ENCODE data around the gene DNLZ.
"Not testable (repeated sequence)": the region's sequence is repeated elsewhere in the genome, so short reads cannot be mapped to it uniquely, and the experiment has no call there.

DNLZ gene

DNA sequence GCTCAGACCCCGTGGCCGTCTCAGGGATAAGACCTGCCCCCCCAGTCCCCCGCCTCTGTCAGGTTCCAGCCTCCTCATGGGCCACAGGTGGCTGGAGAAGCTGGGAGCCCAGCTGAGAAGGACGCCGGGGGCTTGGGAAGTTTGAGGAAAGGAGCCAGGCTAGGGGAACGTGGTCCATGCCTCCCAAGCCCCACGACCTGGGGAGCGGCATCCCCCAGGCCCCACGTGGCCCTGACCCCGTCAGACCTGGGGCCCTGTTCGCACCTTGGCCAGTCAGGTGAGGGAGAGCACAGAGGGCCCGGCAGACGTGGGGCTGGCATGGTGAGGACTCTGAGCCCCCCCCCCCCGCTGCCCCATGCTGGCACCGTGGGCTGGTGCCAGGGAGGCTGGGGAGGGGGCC, 32.5 kb downstream of the DNLZ start:
- no peak for DNase-seq (ENCODE audit: low read depth)

DNA sequence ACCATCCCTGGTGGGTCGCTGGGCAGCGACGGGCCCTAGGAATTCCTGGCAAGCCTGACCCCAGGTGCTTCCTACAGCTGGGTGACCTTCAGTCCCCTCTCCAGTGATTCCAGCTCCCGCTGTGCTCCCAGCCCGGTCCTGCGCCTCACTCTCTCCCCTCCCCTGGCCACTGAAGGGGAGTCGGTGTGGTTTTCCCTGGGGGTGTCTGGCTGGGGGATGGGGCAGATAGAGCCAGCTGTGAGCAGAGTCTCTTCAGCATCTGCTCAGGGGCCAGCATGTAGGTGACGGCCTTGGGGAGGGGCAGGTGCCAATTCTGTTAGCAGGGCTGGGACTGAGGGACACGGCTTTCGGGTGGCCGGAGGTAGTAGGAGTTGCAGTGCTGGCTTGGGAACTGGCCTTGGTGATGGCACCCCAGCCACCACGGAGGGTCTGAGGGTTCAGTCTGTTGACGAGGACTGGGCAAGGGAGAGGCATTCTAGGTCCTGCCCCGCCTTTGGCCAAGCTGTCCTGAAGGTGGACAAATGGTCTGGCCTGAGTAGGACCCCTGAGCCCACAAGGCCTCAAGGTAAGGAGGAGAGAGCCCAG, 33.0 kb downstream of the DNLZ start:
- DNase-seq (ENCODE audit: low read depth) = no peak

DNA sequence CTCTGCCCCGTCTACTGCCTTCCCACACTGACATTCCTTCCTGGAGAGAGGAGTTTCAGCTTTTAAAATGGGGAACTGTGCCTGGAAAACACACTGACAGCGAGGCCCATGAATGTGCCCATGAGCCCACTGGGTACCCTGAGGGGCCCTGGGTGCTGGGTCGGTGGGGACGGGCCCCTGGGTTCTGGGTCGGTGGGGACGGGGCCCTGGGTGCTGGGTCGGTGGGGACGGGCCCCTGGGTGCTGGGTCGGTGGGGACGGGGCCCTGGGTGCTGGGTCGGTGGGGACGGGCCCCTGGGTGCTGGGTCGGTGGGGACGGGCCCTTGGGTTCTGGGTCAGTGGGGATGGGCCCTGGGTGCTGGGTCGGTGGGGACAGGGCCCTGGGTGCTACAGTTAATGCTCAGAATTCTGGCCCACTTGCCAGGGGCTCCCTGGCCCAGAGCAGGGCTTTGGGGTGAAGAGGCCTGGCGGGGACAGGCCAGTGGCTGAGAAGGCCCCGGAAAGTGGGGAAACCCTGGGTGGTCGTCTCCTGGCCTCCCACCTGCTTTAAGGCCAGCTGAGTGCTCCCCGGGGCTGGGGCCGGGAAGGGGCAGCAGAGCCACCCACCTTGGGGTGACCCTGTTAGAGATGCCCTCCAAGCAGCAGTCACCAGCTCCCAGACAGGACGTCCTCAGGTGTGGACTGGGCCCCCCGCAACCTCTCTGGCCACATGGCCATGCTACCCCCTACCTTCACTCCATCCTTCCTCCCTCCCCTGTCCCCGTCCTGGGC, 33.7 kb downstream of the DNLZ start:
- no peak for DNase-seq (ENCODE audit: low read depth)

DNA sequence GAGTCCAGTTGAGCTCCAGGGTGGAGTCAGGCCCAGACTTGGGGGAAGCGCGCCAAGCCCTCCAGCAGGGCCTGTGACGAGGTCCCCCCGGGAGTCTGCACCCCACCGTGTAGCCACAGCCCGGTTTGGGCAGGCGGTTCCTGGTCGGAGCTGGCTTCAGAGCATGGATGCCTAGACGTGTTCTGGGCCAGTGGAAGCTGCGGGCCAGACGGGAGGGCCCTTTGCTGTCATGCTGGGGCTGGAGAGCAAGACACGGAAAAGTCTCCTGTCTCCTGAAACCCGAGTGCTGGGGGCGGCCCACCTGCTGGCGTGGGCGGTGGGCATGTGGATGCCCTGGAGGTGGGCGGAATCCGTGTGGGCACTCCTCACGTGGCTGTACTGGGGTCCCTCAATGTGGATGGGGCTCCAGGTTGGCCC, 34.3 kb downstream of the DNLZ start:
- DNase-seq (ENCODE audit: low read depth) = no peak

DNA sequence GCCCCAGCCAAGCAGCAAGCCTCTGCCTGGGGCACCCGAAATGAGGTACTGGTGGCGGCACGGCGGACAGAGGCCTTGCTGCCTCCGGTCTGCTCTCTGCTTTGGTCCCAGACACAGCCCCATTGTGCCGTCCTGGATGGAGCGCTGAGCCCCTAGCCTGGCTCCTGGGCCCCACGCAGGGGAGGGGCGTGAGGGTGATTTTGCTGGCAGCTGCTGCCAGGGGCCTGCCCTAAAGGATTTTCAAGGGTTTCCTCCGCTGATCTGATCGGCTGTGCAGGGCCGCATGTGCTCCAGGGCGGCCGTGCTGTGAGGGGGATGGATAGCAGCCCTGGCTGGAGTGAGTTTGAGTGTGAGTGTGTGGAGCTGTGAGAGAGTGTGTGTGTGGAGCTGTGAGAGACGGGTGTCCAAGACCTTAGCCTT, 34.9 kb downstream of the DNLZ start:
- DNase-seq (ENCODE audit: low read depth) = no peak

DNA sequence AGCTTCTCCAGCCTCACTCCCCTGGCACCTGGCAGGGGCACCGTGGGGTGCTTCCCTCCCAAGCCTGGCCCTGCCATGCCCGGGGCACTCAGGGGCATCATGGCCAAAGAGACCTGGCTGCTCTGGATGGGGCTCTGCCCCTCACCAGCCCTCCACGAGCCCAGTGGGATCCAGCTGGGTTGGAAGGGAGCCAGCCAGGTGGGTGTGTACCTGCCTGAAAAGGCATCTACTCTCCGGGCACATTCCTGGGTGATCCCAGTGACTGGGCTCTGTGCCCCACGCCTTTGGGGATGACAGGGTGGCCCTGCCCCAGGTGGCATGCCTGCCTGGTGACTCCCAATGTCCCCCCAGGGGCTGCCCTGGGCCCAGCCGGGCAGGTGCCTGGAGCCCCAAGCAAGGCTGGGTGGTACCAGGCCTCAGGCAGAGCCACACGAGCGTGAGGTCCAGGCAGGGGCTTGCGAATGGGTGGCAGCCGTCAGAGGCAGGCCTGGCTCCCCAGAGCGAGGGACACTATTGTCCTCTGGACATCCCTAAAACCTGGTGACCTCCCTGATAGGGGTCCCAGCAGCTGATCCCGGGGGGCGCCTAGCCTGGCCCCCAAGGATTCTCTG, 35.4 kb downstream of the DNLZ start:
- DNase-seq (ENCODE audit: low read depth) = no peak

DNA sequence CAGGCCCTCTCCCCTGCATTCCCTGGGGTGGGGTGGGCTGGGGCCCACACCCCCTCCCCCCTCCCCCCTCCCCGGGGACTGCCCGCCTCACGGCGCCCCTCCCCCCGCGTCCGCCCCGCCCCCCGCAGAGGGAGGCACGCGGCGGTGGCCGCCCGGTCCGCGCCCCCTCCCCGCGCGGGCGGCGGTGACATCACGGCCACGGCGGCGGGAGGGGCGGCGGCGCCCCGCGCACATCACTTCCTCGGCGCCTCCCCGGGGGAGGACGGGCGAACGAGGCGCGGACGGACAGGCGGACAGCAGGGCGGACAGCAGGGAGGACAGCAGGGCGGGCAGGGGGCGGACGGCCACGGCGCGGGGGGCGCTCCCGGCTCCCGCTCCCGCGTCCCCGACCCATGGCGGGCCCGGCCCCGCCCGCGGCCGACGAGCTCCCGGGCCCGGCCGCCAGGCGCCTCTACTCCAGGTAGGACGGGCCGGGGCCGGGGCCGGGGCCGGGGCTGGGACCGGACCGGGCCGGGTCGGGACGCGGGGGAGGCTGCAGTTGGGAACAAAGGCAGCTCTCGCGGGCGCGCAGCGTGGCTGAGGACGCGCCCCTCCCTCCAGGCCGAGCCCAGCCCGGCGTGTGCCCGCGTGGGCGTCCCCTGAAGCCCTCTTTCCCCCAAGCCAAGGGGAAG, 36.1 kb downstream of the DNLZ start, which contains the start of gene GPSM1:
GPSM1 (plus strand) TSS at position 236 of the 671 bp plus-strand sequence; CDS start at position 393, 157 bp downstream.
- no peak for DNase-seq (ENCODE audit: low read depth)

DNA sequence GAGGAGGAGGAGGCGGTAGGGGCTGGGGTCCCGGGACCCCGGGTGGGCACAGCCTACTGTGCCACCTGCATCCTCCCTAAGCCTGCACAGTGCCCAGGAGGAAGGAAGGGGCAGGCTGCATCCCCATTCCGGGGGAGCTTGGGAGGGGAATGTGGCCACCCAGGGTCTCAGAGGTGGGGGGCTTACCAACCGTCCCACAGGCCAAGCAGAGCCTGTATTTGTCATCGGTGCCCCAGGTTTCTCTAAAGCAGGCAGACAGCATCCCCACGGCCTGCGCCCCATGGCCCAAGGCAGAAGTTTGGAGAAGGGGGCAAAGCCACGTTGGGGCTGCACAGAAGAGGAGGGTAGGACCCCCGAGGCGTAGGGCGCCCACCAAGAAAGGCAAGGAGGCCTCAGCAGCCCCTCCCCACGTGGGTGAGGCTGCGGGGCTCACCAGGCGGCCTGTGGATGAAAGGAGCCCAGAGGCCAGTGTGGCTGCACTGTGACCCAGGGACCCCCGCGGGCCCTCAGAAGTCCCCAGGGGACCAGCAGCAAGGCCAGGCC, 36.7 kb downstream of the DNLZ start:
- DNase-seq (ENCODE audit: low read depth) = no peak

DNA sequence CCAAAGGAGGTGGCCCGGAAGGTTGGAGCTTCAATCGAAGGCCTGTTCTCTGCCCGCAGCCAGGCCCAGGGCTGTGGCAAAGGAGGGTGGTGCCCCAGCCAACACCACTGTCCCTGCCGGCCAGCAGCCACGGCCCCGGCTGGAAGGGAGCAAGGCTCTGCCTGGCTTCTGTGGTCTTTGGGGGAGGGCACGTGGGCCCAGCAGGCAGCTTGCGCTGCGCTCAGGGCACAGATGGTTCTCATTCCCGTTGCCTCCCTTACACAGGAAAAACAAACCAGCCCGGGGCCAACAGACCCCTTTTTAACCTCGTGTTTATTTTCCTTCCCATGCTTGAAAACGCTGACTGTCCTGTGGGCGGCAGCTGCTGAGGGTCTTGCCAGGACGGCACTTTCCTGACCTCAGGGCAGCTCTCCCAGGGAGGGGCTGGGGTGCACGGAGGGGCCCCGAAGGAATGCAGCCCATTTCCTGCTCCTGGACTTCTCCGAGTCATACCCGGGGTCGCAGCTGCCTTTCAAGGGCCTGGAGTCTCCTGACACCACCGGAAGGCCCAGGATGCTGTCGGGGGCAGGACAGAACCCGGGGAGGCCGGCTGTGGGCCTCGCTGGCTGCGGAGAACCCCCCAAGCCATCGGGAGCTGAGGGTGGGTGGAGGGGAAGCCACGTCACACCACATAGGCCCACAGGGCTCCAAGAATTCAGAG, 37.3 kb downstream of the DNLZ start:
- peak; percentile 64 for DNase-seq (ENCODE audit: low read depth)

DNA sequence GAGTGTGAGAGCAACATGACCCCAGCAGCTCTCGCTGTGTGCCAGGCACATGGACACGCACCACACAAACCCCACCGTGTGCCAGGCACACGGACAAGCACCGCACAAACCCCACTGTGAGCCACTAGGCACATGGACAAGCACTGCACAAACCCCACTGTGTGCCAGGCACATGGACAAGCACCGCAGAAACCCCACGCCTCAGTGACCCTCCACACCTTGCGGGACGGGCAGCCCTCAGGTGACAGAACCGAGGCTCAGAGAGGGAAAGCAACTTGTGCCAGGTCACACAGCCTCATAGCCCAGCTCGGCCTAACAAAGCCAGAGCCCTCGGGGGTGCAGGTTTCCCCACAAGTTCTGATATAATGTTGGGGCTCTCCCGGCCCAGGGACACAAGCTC, 38.2 kb downstream of the DNLZ start:
- no peak for DNase-seq (ENCODE audit: low read depth)

DNA sequence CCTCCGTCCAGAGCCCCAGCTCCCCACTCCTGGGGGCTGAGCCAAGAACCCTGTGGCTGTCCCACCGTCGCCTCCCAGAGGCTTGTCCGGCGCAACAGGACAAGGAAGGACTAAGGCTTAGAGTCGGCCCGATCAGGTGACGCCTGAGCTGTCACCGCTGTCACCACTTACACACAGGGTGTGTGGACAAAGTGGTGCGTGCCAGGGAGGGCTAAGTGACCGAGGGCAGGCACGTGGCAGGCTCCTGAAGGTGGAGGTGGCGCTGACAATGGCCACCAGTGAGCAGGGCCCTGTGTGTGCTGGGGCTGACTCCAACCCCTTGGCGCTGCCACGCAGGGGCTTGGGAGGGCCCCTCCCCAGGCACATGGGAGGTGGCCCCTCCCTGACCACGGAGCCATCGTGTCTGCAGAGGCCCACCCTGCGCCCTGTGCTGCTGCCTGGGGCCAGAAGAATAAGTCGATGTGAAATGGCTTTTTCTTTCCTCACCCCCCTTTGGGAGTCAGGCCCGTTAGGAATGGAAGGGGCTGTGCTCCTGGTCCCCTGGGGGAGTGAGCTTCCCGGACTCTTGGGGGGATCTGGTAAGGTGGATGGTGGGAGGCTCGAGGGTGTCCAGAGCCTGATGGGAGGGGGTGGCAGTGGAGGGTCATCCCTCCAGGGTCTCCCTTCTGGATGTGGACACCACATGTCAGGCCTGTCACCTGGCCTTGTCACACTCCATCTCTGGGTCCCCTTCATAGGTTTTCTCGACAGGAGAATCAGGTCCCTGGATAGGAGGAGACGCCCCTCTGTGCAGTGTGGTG, 38.8 kb downstream of the DNLZ start:
- no peak for DNase-seq (ENCODE audit: low read depth)

DNA sequence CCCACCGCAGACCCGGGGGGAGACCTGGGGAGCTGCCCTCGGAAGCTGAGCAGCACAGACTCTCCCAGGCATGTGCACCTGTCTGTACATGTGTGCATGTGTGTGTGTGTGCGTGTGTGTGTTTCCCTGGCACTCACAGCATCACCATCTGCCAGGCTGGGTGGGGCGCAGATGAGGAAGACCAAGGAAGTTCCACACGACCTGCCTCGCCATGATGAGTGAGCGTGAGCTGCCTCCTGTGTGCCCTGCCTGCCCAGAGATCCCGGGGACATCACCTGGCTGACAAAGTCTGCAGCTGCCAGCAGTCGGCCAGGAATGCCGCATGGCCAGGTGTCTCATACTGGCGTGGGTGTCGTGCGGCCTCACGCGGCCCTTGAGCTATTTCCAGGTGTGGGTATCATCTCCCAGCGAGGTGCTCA, 40.2 kb downstream of the DNLZ start:
- DNase-seq (ENCODE audit: low read depth) = no peak

DNA sequence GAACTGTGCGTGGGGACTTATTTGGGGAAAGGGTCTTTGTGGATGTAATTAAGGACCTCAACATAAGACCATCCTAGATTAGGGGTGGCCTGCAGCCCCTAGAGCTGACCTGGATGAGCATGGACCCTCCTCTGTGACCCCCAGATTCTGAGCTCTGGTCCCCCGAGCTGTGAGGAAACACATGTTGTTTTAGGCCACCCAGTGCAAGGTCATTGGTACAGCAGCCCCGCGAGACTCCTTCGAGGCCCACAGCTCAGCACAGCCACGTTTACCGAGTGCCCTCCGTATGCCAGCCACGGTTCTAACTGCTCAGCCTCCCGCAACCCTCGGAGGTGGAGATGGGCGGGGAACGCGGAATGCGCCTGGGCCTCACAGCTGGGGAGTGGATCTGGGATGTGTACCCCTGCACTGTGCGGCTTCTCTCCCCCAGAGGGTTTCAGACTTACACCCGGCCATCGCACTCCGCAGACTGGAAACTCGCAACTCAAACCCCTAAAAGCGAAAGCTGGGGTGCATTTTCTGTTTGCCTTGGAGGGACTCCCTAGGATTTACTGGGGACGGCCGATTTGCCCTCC, 40.7 kb downstream of the DNLZ start:
- DNase-seq (ENCODE audit: low read depth) = no peak

DNA sequence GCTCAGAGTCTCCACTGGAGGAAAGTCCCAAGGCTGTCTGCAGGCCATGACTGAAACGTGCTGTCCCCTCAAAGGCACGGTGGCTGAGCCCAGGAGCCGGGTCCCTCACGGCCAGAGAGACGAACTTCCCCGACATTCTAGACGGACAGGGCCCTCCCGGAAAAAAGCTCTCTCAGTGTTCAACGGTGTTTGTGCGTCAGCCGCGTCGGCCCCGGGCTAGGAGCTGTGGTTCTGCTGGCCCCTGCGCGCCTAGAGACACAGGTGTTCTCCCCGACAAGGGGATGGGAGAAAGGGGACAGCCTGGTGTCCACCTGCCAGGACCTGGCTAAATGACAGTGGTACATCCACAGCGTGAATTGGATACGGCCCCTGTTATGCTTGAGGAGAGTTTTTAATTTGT, 42.0 kb downstream of the DNLZ start:
- DNase-seq (ENCODE audit: low read depth) = no peak

DNA sequence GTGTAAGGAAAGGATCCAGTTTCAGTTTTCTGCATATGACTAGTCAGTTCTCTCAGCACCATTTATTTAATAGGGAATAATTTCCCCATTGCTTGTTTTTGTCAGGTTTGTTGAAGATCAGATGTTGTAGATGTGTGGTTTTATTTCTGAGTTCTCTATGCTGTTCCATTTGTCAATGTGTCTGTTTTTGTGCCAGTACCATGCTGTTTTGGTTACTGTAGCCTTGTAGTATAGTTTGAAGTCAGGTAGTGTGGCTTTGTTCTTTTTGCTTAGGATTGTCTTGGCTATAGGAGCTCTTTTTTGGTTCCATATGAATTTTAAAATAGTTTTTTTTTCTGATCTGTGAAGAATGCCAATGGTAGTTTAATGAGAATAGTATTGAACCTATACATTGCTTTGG, 42.6 kb downstream of the DNLZ start:
- not testable (repeated sequence) for DNase-seq (ENCODE audit: low read depth)

DNA sequence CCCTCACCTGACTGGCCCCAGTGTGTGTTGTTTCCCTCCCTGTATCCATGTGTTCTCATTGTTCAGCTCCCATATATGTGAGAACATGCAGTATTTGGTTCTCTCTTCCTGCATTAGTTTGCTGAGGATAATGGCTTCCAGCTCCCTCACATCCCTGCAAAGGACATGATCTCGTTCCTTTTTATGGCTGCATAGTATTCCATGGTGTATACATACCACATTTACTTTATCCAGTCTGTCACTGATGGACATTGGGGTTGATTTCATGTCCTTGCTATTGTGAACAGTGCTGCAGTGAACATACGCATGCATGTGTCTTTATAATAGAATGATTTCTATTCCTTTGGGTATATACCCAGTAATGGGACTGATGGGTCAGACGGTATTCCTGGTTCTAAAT, 43.6 kb downstream of the DNLZ start:
- DNase-seq (ENCODE audit: low read depth) = not testable (repeated sequence)

DNA sequence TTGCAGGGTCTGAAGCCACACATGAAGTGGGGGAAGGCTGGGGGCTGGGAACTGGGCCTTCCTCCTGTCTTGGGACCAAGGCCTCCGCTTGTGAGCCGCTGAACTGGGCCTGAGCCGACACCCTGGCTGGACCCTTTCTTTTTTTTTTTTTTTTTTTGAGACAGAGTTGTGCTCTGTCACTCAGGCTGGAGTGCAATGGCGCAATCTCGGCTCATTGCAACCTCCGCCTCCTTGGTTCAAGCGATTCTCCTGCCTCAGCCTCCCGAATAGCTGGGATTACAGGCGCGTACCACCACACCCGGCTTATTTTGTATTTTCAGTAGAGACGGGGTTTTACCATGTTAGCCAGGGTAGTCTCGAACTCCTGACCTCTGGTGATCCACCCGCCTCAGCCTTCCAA, 44.3 kb downstream of the DNLZ start:
- not testable (repeated sequence) for DNase-seq (ENCODE audit: low read depth)

DNA sequence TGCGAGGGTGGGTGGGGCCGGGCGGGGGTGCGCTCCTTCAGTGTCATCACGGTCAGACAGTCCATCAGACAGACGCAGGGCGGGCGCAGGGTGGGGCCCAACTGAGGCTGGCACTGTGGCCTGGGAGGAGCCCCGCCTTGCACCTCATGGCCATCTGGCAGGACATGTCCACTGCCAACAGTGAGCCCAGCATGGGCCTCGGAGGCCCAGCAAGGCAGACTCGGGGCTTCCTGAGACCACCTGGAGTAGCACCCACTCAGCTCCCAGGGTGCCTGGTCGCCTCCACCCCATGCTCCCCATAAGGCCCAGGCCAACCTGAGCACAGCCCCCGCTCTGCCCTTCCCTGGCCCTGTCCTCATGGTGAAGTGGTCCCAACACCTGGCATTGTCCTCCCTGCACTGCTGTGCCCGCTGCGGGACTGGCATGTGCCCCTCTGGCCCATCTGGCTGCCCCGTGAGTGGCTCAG, 44.7 kb downstream of the DNLZ start:
- DNase-seq (ENCODE audit: low read depth) = no peak

DNA sequence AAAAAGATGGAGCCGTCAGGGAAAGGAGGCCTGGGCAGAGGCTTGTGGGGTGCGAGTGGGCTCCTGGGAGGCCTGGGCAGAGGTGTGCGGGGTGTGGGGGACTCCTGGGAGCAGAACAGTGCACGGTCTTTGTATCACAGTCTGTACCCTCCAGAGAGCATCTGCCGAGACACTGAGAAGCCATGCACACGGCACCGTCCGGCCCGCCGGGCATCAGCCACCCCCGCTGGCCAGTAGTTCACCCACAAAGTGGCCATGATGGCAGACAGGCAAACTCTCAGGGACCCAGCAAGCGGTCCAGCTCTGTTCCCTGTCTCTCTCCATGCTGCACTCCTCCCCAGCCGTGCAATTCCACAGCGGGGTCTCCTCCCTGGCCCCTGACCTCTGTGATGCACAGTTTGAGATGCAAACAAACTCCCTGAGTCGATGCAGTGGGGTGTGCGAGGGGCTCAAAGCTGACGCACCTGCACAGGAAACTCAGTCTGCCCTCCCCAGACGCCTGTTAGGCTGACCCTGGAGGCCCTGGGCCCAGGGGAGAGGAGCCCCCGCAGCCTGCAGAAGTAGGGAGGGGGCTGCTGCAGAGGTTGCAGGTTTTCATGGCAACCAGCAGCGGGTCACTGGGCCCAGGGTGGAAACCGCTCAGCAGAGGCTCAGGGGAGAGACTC, 45.3 kb downstream of the DNLZ start:
- no peak for DNase-seq (ENCODE audit: low read depth)

DNA sequence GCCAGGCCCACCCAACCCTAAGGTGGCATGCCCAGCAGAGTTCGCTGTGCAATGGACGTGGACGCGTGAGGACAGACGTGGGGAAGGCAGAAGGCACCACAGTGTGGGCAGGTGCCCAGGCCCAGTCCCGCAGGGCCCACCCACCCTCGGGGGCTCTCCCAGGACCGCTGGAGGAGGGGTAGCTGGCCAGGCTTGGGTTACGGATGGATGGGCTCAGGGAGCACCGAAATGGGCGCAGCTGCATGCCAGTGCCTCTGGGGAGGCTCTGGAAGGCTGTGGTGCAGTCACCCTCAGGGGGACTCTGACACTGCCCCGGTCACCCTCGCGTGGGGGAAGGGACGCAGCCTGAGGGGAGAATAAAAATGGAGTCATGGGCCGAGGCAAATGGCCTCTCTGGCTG, 45.8 kb downstream of the DNLZ start:
- DNase-seq (ENCODE audit: low read depth) = no peak
